ENCODE measurements around the gene SUSD3.

Gene SUSD3

GRCh38 chr9:93077811-93078210 lies 19.3 kb downstream of the SUSD3 start:
- DNase-seq, result no peak

GRCh38 chr9:93079371-93079770 lies 20.9 kb downstream of the SUSD3 start:
- no peak for DNase-seq

DNA sequence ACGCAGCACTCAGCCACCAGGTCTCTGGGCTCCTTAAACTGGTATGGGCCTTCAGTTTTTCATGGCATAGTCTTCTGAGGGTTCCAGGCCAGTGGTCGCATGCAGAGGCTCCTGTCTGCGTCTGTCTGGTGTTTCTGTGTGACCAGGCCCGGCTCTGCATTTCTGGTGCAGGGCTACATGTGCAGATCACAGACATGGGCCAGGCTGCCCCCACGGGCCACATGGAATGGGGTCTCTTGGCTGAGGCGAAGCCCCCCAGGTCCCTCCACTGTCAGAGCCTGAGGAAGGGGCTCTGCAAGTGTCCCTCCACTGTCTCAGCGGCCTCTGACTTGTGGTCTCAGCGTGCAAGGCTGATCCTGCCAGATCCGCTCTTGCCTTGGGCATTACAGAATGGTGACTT lies 21.9 kb downstream of the SUSD3 start:
- no peak for DNase-seq

DNA sequence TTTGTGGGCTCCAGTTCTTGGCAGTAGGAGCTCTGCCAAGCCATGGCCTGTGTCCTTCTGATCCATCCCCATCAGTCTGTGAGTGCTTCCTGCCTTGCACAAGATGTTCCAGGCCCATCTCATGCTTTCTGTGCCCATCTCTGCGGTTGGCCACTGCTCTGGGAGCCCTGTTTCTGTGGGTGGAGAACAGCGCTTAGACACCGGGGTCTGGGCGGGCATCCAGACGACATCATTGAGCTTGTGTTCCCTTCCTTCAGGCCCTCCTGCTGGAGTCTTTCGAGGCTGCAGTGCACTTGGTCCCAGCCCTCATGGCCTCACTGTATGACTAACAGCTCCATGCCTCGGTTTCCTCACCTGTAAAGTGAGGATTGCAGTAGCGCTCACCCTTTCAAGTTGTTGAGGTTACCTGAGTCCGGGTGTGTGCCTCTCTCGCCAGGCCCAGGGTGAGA lies 22.6 kb downstream of the SUSD3 start:
- DNase-seq, result no peak

- no peak for DNase-seq
These were observed 23.4 kb downstream of the SUSD3 start for GRCh38 chr9:93081931-93082330.

DNA sequence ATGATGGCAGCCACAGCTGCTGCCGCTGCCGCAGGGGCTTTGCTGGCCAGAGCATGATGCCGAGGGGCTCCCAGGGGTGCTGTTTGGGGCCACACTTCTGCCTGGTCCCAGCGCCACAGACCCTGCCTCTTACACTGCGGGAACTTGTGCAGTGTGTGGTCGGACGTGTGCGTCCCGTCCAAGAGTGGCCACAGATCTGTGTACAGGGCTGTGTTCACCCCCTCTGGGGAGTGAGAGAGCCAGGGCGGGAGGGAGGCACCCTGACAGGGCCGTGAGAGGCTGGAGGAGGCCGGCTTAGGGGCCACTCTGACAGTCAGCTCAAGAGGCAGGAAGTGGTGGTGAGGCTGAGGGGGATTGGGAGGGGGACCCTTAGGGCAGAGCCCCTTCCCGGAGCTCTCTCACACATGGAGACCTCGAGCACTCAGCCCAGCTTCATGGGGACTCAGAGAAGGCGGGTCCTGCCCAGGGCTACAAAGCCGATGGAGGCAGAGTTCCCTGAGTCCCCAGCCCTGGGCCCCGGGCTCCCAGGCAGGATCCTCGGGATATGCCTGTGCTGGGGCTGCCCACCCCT lies 24.4 kb downstream of the SUSD3 start:
- no peak for DNase-seq

- no peak for DNase-seq
These were observed 25.3 kb downstream of the SUSD3 start for GRCh38 chr9:93083592-93084470.

- no peak for DNase-seq
These were observed 26.0 kb downstream of the SUSD3 start for GRCh38 chr9:93084471-93084881.

- no peak for DNase-seq
These were observed 27.2 kb downstream of the SUSD3 start for GRCh38 chr9:93085676-93086075.

GRCh38 chr9:93086447-93087224 lies 28.1 kb downstream of the SUSD3 start:
- DNase-seq, result no peak

- no peak for DNase-seq
These were observed 29.6 kb downstream of the SUSD3 start for GRCh38 chr9:93087971-93088655.

- DNase-seq, result no peak
These were observed 30.1 kb downstream of the SUSD3 start for GRCh38 chr9:93088656-93089015.

GRCh38 chr9:93089024-93089423 lies 30.5 kb downstream of the SUSD3 start:
- no peak for DNase-seq

- no peak for DNase-seq
These were observed 31.0 kb downstream of the SUSD3 start for GRCh38 chr9:93089481-93089991.

DNA sequence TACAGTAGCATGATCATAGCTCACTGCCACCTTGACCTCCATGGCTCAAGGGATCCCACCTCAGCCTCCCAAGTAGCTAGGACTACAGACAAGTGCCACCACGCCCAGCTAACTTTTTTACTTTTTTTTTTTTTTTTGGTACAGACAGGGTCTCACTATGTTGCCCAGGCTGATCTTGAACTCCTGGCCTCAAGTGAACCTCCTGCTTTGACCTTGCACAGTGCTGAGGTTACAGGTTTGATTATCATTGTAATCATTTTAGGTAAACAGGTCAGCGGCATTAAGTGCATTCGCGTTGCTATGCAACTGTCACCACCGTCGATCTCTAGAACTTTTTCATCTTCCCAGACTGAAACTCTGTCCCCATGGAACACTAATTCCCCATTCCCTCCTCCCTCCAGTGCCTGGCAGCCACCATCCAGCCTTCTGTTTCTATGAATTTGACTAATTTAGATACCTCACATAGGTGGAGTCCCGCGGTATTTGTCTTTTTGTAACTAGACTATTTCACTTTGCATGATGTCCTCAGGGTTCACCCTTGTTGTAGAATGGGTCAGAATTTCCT lies 31.7 kb downstream of the SUSD3 start:
- no peak for DNase-seq

- no peak for DNase-seq
These were observed 32.6 kb downstream of the SUSD3 start for GRCh38 chr9:93091056-93091452.

GRCh38 chr9:93091453-93092081 lies 33.1 kb downstream of the SUSD3 start:
- peak; percentile 47 to 50 for DNase-seq

DNA sequence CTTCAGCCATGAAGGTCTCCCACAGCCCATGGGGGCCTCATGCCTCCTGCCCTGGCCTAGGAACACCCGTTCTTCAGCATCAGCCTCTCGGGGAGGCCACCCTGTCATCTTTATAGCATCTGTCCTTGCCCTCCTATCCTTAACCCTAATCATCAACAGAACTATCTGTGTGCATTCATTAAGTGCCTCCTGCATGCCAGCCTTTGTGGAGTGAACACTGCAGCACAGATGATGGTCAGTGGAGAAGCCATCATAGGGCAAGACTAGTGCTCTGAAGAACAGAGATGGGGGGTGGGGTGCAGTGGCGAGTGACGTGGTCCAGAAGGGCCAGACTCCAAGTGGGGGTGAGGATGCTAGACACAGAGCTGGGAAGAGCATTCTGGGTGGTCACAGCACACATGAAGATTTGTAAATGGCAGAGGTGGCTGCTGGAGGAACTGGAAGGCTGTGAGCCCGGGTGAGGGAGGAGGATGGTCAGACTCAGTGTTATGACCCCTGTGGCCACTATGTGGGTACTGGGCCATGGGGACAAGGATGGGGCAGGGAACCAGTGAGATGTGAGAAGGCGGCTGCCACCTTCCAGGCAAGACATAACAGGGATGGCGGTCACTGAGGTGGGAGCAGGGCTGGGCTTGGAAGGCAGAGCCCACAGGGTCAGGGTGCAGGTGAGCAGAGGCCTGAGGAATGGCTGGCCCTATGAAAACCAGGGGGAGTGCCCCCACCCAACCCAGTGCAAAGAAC lies 33.9 kb downstream of the SUSD3 start:
- no peak for DNase-seq

- no peak for DNase-seq
These were observed 34.8 kb downstream of the SUSD3 start for GRCh38 chr9:93093127-93093876.

DNA sequence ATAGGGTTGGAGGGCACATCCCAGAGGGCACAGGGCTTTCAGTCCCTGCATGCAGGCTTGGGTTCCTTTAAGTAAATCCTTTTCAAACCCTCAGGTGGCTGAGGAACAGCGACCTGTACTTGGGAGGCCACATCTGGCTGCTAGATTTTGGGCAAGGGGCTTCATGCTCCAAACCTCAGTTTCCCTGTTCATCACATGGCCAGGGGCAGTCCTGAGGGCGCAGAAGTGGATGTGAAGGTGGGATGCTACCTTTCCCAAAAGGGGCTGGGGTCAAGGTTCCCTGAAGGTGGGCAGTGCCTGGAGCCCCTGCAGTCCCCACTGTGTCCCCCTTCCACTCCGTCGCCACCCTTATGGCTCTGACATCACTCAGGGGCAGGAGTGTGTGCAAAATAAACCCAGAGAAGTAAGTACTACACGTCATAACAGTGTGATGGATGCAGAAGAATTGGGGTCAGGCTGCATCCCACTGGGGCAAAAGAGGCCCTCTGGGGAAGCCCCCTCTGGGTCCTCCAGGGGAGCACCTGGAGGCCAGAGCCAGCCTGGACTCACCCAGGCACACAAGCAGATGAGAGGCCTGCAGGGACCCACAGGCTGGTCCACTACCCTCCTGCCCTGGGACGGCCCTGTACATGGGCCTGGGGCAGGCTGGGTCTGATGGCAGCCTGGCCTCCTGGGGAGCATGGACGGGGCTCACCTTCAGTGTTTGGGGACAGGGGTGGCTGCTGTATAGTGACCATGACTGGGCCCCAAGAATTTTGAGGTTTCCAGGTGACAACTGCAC lies 35.6 kb downstream of the SUSD3 start:
- no peak for DNase-seq

Data from stimulated activated CD4-positive, alpha-beta T cell treated with anti-CD3 and anti-CD28 coated beads, Interleukin-2, amount 100 ng/mL, for 48 hours (primary cell).